PFSK-1 (cell line): Measurements from ENCODE around the gene CHID1.

Source experiments
- POLR2AphosphoS5 ChIP-seq: IDR thresholded peaks from 2 replicates; pipeline ENCODE4 v1.6.1; 2012; ENCODE audit warnings: low read depth, mild to moderate bottlenecking, control low read depth, low read length, moderate library complexity
- SIN3A ChIP-seq: IDR thresholded peaks from 2 replicates; pipeline ENCODE4 v1.6.1; 2012; ENCODE audit warnings: mild to moderate bottlenecking, low read length, moderate library complexity, borderline replicate concordance; ENCODE audit not compliant: insufficient read depth
- TAF1 ChIP-seq: IDR thresholded peaks from 2 replicates; pipeline ENCODE4 v1.6.1; 2012; ENCODE audit warnings: low read length, control low read depth, borderline replicate concordance; ENCODE audit not compliant: insufficient read depth

DNA sequence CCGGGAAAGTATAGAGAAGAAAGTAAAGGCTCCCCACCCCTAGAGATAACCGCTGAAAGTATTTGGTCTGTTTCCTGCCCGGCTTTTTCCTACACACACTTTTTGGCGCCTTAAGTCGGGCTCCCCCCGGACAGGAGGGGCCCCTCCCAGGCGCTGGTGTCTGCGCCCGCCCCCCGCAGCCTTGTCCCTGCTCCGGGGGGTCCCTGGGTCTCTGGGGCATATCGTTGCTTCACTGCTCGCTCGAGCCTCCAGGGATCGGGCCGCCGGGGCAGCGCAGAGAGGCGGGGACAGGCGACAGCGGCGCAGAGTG, 83.8 kb downstream of the CHID1 start:
- TF ChIP-seq POLR2AphosphoS5 (no peak), TAF1 (no peak), SIN3A (no peak)
